ENCODE measurements around the gene HEXB. TPM values are rescaled to one million over a fixed set of nuclear protein-coding genes. Genes with fewer than 3 reads are reported as not detected.
A peak's percentile ranks its signal among the peaks of the same experiment; 100 is the strongest.

HEXB gene
- total and polyA plus RNA-seq, 2 of the 13 experiments (the other 11 are each of a cell fraction or from before 2014, with no cell fraction given), result 100 to 104 TPM

DNA sequence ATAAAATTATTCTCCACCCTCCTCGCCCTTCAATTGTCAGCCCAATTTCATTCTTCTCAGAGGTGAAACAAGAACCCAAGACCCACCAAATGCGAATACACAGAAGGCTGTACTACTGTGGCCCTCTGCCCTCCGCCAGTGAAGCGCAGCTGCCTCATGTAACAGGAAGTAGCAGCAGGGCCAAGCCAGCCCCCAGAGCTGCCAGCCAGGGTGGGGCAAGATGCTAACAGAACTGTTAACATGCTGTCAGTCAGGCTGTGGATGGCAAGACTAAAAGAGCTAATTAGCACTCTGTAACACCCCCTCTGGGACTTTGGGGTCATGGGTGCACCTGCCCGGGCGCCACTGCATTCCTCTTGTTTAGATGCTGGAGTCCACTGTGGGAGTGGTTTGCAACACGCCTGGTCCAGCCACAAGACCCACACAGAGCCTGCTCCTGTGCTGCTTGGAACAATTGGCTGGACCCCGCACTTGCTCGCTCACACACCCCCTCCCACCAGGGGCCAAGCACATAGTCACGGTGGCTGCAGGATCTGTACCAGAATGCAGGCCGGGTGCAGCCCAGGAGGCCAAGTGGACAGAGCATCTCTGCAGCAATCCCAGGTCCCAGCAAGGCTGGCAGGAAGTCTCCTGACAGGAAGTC lies 14.5 kb upstream of the HEXB start (continued):
- TF ChIP-seq, protein P1, sequence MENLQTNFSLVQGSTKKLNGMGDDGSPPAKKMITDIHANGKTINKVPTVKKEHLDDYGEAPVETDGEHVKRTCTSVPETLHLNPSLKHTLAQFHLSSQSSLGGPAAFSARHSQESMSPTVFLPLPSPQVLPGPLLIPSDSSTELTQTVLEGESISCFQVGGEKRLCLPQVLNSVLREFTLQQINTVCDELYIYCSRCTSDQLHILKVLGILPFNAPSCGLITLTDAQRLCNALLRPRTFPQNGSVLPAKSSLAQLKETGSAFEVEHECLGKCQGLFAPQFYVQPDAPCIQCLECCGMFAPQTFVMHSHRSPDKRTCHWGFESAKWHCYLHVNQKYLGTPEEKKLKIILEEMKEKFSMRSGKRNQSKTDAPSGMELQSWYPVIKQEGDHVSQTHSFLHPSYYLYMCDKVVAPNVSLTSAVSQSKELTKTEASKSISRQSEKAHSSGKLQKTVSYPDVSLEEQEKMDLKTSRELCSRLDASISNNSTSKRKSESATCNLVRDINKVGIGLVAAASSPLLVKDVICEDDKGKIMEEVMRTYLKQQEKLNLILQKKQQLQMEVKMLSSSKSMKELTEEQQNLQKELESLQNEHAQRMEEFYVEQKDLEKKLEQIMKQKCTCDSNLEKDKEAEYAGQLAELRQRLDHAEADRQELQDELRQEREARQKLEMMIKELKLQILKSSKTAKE (CRISPR knock-in tag; IDR thresholded peaks at IDR 0.05; ENCODE audit: borderline replicate concordance), result no peak
- TF ChIP-seq, protein P2, sequence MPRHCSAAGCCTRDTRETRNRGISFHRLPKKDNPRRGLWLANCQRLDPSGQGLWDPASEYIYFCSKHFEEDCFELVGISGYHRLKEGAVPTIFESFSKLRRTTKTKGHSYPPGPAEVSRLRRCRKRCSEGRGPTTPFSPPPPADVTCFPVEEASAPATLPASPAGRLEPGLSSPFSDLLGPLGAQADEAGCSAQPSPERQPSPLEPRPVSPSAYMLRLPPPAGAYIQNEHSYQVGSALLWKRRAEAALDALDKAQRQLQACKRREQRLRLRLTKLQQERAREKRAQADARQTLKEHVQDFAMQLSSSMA (CRISPR knock-in tag; IDR thresholded peaks at IDR 0.05), result no peak
- TF ChIP-seq, protein P3, sequence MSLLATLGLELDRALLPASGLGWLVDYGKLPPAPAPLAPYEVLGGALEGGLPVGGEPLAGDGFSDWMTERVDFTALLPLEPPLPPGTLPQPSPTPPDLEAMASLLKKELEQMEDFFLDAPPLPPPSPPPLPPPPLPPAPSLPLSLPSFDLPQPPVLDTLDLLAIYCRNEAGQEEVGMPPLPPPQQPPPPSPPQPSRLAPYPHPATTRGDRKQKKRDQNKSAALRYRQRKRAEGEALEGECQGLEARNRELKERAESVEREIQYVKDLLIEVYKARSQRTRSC (CRISPR knock-in tag; IDR thresholded peaks at IDR 0.05; ENCODE audit: low read depth), result no peak
- no peak for TF ChIP-seq JUND (CRISPR knock-in tag; IDR thresholded peaks at IDR 0.05)
- TF ChIP-seq ZNF547 (CRISPR knock-in tag; IDR thresholded peaks at IDR 0.05), result 0 out of 2 replicates have a peak, but pooled peaks have one; percentile 32
- TF ChIP-seq NBN (conservative IDR thresholded peaks at IDR 0.05), result no peak
- no peak for TF ChIP-seq ZNF577 (CRISPR knock-in tag; IDR thresholded peaks at IDR 0.05; ENCODE audit: borderline replicate concordance, low read depth)
- TF ChIP-seq ZNF256 (CRISPR knock-in tag; conservative IDR thresholded peaks at IDR 0.05), result no peak
- TF ChIP-seq RFX1 (IDR thresholded peaks at IDR 0.05), result no peak
- no peak for TF ChIP-seq MAF1 (CRISPR knock-in tag; IDR thresholded peaks at IDR 0.05; ENCODE audit: borderline replicate concordance)
- TF ChIP-seq ZNF34 (CRISPR knock-in tag; IDR thresholded peaks at IDR 0.05; ENCODE audit: borderline replicate concordance), result no peak
- TF ChIP-seq, protein P4, sequence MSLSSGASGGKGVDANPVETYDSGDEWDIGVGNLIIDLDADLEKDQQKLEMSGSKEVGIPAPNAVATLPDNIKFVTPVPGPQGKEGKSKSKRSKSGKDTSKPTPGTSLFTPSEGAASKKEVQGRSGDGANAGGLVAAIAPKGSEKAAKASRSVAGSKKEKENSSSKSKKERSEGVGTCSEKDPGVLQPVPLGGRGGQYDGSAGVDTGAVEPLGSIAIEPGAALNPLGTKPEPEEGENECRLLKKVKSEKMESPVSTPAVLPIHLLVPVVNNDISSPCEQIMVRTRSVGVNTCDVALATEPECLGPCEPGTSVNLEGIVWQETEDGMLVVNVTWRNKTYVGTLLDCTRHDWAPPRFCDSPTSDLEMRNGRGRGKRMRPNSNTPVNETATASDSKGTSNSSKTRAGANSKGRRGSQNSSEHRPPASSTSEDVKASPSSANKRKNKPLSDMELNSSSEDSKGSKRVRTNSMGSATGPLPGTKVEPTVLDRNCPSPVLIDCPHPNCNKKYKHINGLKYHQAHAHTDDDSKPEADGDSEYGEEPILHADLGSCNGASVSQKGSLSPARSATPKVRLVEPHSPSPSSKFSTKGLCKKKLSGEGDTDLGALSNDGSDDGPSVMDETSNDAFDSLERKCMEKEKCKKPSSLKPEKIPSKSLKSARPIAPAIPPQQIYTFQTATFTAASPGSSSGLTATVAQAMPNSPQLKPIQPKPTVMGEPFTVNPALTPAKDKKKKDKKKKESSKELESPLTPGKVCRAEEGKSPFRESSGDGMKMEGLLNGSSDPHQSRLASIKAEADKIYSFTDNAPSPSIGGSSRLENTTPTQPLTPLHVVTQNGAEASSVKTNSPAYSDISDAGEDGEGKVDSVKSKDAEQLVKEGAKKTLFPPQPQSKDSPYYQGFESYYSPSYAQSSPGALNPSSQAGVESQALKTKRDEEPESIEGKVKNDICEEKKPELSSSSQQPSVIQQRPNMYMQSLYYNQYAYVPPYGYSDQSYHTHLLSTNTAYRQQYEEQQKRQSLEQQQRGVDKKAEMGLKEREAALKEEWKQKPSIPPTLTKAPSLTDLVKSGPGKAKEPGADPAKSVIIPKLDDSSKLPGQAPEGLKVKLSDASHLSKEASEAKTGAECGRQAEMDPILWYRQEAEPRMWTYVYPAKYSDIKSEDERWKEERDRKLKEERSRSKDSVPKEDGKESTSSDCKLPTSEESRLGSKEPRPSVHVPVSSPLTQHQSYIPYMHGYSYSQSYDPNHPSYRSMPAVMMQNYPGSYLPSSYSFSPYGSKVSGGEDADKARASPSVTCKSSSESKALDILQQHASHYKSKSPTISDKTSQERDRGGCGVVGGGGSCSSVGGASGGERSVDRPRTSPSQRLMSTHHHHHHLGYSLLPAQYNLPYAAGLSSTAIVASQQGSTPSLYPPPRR (CRISPR knock-in tag; IDR thresholded peaks at IDR 0.05; ENCODE audit: borderline replicate concordance), result no peak
- TF ChIP-seq, protein P5, sequence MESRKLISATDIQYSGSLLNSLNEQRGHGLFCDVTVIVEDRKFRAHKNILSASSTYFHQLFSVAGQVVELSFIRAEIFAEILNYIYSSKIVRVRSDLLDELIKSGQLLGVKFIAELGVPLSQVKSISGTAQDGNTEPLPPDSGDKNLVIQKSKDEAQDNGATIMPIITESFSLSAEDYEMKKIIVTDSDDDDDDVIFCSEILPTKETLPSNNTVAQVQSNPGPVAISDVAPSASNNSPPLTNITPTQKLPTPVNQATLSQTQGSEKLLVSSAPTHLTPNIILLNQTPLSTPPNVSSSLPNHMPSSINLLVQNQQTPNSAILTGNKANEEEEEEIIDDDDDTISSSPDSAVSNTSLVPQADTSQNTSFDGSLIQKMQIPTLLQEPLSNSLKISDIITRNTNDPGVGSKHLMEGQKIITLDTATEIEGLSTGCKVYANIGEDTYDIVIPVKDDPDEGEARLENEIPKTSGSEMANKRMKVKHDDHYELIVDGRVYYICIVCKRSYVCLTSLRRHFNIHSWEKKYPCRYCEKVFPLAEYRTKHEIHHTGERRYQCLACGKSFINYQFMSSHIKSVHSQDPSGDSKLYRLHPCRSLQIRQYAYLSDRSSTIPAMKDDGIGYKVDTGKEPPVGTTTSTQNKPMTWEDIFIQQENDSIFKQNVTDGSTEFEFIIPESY (CRISPR knock-in tag; IDR thresholded peaks at IDR 0.05), result no peak
- TF ChIP-seq, protein P6, sequence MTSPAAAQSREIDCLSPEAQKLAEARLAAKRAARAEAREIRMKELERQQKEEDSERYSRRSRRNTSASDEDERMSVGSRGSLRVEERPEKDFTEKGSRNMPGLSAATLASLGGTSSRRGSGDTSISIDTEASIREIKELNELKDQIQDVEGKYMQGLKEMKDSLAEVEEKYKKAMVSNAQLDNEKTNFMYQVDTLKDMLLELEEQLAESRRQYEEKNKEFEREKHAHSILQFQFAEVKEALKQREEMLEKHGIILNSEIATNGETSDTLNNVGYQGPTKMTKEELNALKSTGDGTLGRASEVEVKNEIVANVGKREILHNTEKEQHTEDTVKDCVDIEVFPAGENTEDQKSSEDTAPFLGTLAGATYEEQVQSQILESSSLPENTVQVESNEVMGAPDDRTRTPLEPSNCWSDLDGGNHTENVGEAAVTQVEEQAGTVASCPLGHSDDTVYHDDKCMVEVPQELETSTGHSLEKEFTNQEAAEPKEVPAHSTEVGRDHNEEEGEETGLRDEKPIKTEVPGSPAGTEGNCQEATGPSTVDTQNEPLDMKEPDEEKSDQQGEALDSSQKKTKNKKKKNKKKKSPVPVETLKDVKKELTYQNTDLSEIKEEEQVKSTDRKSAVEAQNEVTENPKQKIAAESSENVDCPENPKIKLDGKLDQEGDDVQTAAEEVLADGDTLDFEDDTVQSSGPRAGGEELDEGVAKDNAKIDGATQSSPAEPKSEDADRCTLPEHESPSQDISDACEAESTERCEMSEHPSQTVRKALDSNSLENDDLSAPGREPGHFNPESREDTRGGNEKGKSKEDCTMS (CRISPR knock-in tag; conservative IDR thresholded peaks at IDR 0.05), result no peak
- 0 out of 2 replicates have a peak, but pooled peaks have one; percentile 30 for TF ChIP-seq ELF1 (CRISPR knock-in tag; IDR thresholded peaks at IDR 0.05)
- TF ChIP-seq ZFP36L2 (CRISPR knock-in tag; IDR thresholded peaks at IDR 0.05), result no peak
- no peak for TF ChIP-seq RCOR2 (CRISPR knock-in tag; IDR thresholded peaks at IDR 0.05)

All from HepG2 (cell line).